Activated CD4-positive, alpha-beta T cell treated with anti-CD3 and anti-CD28 coated beads, Interleukin-2, amount 50 U/mL, for 1 hour (primary cell): Measurements from ENCODE around the gene USF1.
"Not testable (repeated sequence)": the region's sequence is repeated elsewhere in the genome, so short reads cannot be mapped to it uniquely, and the experiment has no call there.

ENCODE experiments used
- DNase-seq: peaks from one replicate; pipeline ENCODE4 v3.0.0-alpha.2; 2020

Gene USF1

GRCh38 chr1:161046605-161047228 is 940 bp upstream of the USF1 start:
- no peak for DNase-seq

GRCh38 chr1:161044908-161045735 is 655 bp downstream of the USF1 start:
- peak; percentile 51 for DNase-seq

- DNase-seq, result no peak
Observed at GRCh38 chr1:161044535-161044907, 1.3 kb downstream of the USF1 start.

- no peak for DNase-seq
Observed at GRCh38 chr1:161039546-161039945, 6.2 kb downstream of the USF1 start.

GRCh38 chr1:161039154-161039545 is 6.6 kb downstream of the USF1 start:
- DNase-seq, result no peak

GRCh38 chr1:161038523-161039153 is 7.1 kb downstream of the USF1 start, which contains the start of gene TSTD1:
TSS of gene TSTD1 (minus strand) at chr1:161038964. CDS start at chr1:161038889, 75 bp downstream.
- peak; percentile 83 for DNase-seq

- DNase-seq, result no peak
Observed at GRCh38 chr1:161037661-161038522, 7.9 kb downstream of the USF1 start.

GRCh38 chr1:161033751-161034150 is 12.0 kb downstream of the USF1 start:
- no peak for DNase-seq

GRCh38 chr1:161032409-161032808 is 13.4 kb downstream of the USF1 start:
- no peak for DNase-seq

GRCh38 chr1:161031874-161032273 is 13.9 kb downstream of the USF1 start:
- no peak for DNase-seq

- DNase-seq, result not testable (repeated sequence)
Observed at GRCh38 chr1:161029466-161029865, 16.3 kb downstream of the USF1 start.

GRCh38 chr1:161026954-161027353 is 18.8 kb downstream of the USF1 start:
- not testable (repeated sequence) for DNase-seq

GRCh38 chr1:161022432-161022831 is 23.3 kb downstream of the USF1 start:
- not testable (repeated sequence) for DNase-seq

GRCh38 chr1:161021970-161022353 is 23.8 kb downstream of the USF1 start:
- no peak for DNase-seq

GRCh38 chr1:161021165-161021969 is 24.4 kb downstream of the USF1 start:
- peak; percentile 92 for DNase-seq

- DNase-seq, result no peak
Observed at GRCh38 chr1:161020509-161021164, 25.1 kb downstream of the USF1 start, which contains the start of gene F11R. TSS of gene F11R (minus strand) at chr1:161021152. CDS start at chr1:161021073, 79 bp downstream.

GRCh38 chr1:161019751-161020495 is 25.9 kb downstream of the USF1 start:
- DNase-seq, result no peak

GRCh38 chr1:161019111-161019660 is 26.6 kb downstream of the USF1 start:
- not testable (repeated sequence) for DNase-seq

- DNase-seq, result no peak
Observed at GRCh38 chr1:161018631-161018930, 27.2 kb downstream of the USF1 start.
